Liver (tissue), 9 donors: ENCODE data around the gene DNMBP. TPM values are rescaled to one million over a fixed set of nuclear protein-coding genes. Genes with fewer than 3 reads are reported as not detected.

Experiments
- DNase-seq: peaks from one replicate; pipeline ENCODE4 v3.0.0-alpha.2; 2017; ENCODE audit warnings: low spot score
- H3K27ac ChIP-seq, 2 donors: one replicate each; pipeline ENCODE4 v1.7.0; 2013; ENCODE audit warnings: inconsistent platforms in 2 of 2, low read length in 2 of 2, control low read depth in 1 of 2, low read depth in 1 of 2, mild to moderate bottlenecking in 1 of 2
- H3K27me3 ChIP-seq, 4 donors: one replicate each; pipeline versions ENCODE4 v1.6.1 to v1.7.0; 2013; ENCODE audit warnings: low read length in 3 of 4, inconsistent platforms in 1 of 4, mild to moderate bottlenecking in 1 of 4, moderate library complexity in 1 of 4; ENCODE audit not compliant: control insufficient read depth in 4 of 4, insufficient read depth in 4 of 4
- H3K36me3 ChIP-seq, 4 donors: one replicate each; pipeline versions ENCODE4 v1.6.1 to v1.7.0; 2013; ENCODE audit warnings: low read length in 3 of 4, mild to moderate bottlenecking in 3 of 4, low read depth in 1 of 4, moderate library complexity in 1 of 4; ENCODE audit not compliant: control insufficient read depth in 4 of 4, insufficient read depth in 3 of 4
- H3K4me1 ChIP-seq, 4 donors: one replicate each; pipeline versions ENCODE4 v1.6.1 to v1.7.0; 2013; ENCODE audit warnings: low read length in 3 of 4, mild to moderate bottlenecking in 3 of 4, moderate library complexity in 1 of 4; ENCODE audit not compliant: control insufficient read depth in 4 of 4, insufficient read depth in 4 of 4
- H3K4me3 ChIP-seq, 3 donors: one replicate each; pipeline versions ENCODE4 v1.6.1 to v1.7.0; 2013; ENCODE audit warnings: low read length in 3 of 3, control low read depth in 1 of 3, low read depth in 1 of 3, mild to moderate bottlenecking in 1 of 3
- H3K9ac ChIP-seq, 2 donors: one replicate each; pipeline ENCODE4 v1.7.0; 2013; ENCODE audit warnings: low read length in 2 of 2, mild to moderate bottlenecking in 2 of 2, moderate library complexity in 2 of 2, control low read depth in 1 of 2, low read depth in 1 of 2
- H3K9me3 ChIP-seq, 4 donors: one replicate each; pipeline versions ENCODE4 v1.6.1 to v1.7.0; 2013; ENCODE audit warnings: low read length in 3 of 4; ENCODE audit not compliant: control insufficient read depth in 4 of 4
- CTCF ChIP-seq: fragments of 150-350 bp; IDR thresholded peaks from 2 replicates; pipeline ENCODE4 v1.5.1; 2017; ENCODE audit warnings: improper control_type of control experiment, low read depth, low read length; ENCODE audit not compliant: missing input control
- EGR1 ChIP-seq, 2 donors: IDR thresholded peaks; 2 replicates each; pipeline ENCODE4 v1.6.1; 2016 to 2018; ENCODE audit warnings: antibody characterized with exemption in 2 of 2, low read depth in 2 of 2
- FOXA1 ChIP-seq: IDR thresholded peaks from 2 replicates; pipeline ENCODE4 v1.6.1; 2016; ENCODE audit warnings: antibody characterized with exemption
- FOXA2 ChIP-seq: IDR thresholded peaks from 2 replicates; pipeline ENCODE4 v1.6.1; 2016; ENCODE audit warnings: antibody characterized with exemption
- HNF4G ChIP-seq: IDR thresholded peaks from 2 replicates; pipeline ENCODE4 v1.6.1; 2016; ENCODE audit warnings: antibody characterized with exemption
- JUND ChIP-seq, 2 donors: IDR thresholded peaks; 2 replicates each; pipeline ENCODE4 v1.6.1; 2016; ENCODE audit warnings: antibody characterized with exemption in 2 of 2
- RAD21 ChIP-seq, 2 donors: IDR thresholded peaks; 2 replicates each; pipeline ENCODE4 v1.6.1; 2016; ENCODE audit warnings: antibody characterized with exemption in 2 of 2, mild to moderate bottlenecking in 2 of 2
- REST ChIP-seq: IDR thresholded peaks from 2 replicates; pipeline ENCODE4 v1.6.1; 2016; ENCODE audit warnings: antibody characterized with exemption, mild to moderate bottlenecking
- TAF1 ChIP-seq: conservative IDR thresholded peaks from 2 replicates; pipeline ENCODE4 v1.6.1; 2016; ENCODE audit warnings: antibody characterized with exemption, mild to moderate bottlenecking
- YY1 ChIP-seq: IDR thresholded peaks from 2 replicates; pipeline ENCODE4 v1.6.1; 2016; ENCODE audit warnings: antibody characterized with exemption, mild to moderate bottlenecking
- ZBTB33 ChIP-seq: IDR thresholded peaks from 2 replicates; pipeline ENCODE4 v1.6.1; 2016; ENCODE audit warnings: antibody characterized with exemption
- WGBS: extraction: QIAGEN DNeasy Blood & Tissue Kit; methylation state at CpG from one replicate; pipeline ENCODE4 v1.1.7; 2013; 5-methylcytosine and 5-hydroxymethylcytosine counted together
- polyA plus RNA-seq, 2 donors: library from polyadenylated mRNA; stranded (reverse) in 1 of 2; unstranded in 1 of 2; fragments of 200-250 nt in 1 of 2; fragments of >200 nt in 1 of 2; fragmentation: Nextera tagmentation in 1 of 2; extraction: Ambion mirVana in 1 of 2; gene quantifications; one replicate each; pipeline versions ENCODE4 v1.2.1 to v1.2.3, GENCODE V29; 2013 to 2015
- total RNA-seq, 2 donors: library from RNA; depleted of rRNA; stranded (reverse); fragments of >200 nt; gene quantifications; one replicate each; pipeline ENCODE4 v1.2.3, GENCODE V29; 2014
- donor health status: healthy.
- donor health status: healthy.
- donor health status: healthy.
- donor health status: healthy.
- donor health status: healthy.

The DNMBP gene
- total and polyA plus RNA-seq, 4 donors, result 3.8 to 12.6 (median 5.3) TPM

- no peak for TF ChIP-seq FOXA1
Measured at GRCh38 chr10:99874341-99875085, 135.2 kb downstream of the DNMBP start (continued).

- no peak overlapping the region for H3K4me3 ChIP-seq
- 98% methylated on average over 5 of the region's 5 CpGs for WGBS
- peaks cover 0 to 12% (median 2%) of the 10 kb centered on the region in 4 donors for H3K4me1 ChIP-seq
- no peak for DNase-seq
- peaks cover 7 to 30% (median 21%) of the 10 kb centered on the region in 4 donors for H3K36me3 ChIP-seq
- H3K9me3 ChIP-seq, result no peaks in the 10 kb centered on the region
- H3K27ac ChIP-seq, result no peak overlapping the region
- no peak for TF ChIP-seq FOXA2
- no peak for TF ChIP-seq CTCF
- no peak for TF ChIP-seq RAD21 (IDR thresholded peaks at IDR 0.05)
- no peak for TF ChIP-seq EGR1 (IDR thresholded peaks at IDR 0.05; ENCODE audit: low read depth in 2 of 2)
- TF ChIP-seq HNF4G, result no peak
- TF ChIP-seq TAF1, result no peak
- TF ChIP-seq YY1, result no peak
- TF ChIP-seq ZBTB33, result no peak
- TF ChIP-seq JUND (IDR thresholded peaks at IDR 0.05), result no peak
- no peaks in the 10 kb centered on the region for H3K27me3 ChIP-seq
- H3K9ac ChIP-seq, result no peak overlapping the region
Measured at GRCh38 chr10:99873846-99874245, 135.9 kb downstream of the DNMBP start.

- peaks cover under 1 to 18% (median 14%) of the 10 kb centered on the region in 4 donors for H3K36me3 ChIP-seq
- no peak overlapping the region for H3K4me3 ChIP-seq
- WGBS, result 71% methylated on average over 5 of the region's 5 CpGs
- DNase-seq, result no peak
- peaks cover 0 to 5% (median 0%) of the 10 kb centered on the region in 4 donors for H3K4me1 ChIP-seq
- no peak overlapping the region for H3K27ac ChIP-seq
- no peaks in the 10 kb centered on the region for H3K9me3 ChIP-seq
- no peak overlapping the region for H3K9ac ChIP-seq
- no peak for TF ChIP-seq TAF1
- TF ChIP-seq REST, result no peak
- no peak for TF ChIP-seq ZBTB33
- no peak for TF ChIP-seq RAD21 (IDR thresholded peaks at IDR 0.05)
- H3K27me3 ChIP-seq, result no peaks in the 10 kb centered on the region
Measured at GRCh38 chr10:99872367-99873162, 137.2 kb downstream of the DNMBP start.
